Activated T-helper 1 cell treated with Interleukin-2 at 50 U/mL for 16 hours (primary cell): ENCODE results near the gene SMAD7.

Experiments used
- DNase-seq: peaks from one replicate; pipeline ENCODE4 v3.0.0-alpha.2; 2020; ENCODE audit warnings: low read depth

The SMAD7 gene

DNA sequence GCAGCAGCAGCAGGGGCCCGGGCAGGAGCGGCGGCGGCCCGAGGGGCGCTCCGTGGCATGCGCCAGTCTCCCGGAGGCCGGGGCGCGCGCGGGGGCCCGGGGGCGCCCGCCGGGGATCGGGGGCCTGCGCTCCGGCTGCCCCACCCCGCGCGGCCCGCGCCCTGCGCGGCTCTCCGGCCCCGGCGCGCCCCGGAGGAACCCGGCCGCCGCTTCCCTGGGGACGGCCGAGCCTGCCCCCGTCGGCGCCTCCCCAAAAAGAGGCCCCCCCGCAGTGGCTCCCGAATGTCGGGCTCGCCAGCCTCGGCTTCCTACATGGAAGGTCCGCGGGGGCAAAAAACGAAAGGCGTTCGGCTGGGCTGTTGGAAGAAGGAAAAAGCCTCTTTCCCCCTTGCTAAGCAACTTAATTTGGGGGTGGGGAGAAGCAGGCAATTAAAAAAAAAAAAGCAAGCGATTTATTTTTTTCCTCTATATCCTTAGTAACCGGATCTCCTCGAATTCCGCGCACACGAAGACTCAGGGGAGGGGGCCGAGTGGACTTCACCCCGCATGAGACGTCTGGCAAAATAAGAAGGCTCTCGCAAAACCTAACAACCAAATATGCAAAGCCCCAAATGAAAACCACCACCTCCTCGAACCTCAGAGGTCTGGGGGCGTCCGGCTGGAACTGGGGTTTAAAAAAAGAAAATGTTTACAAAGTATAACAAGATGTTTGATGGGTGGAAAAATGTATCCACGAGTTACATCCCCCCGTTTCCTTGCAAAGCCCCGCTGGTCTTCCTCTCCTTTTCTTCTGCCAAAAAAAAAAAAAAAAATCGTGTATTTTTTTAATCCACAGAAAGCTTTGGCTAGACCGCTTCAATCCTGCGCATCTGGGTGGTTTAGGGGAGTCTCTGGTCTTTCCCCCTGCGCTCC, at the start of gene SMAD7:
SMAD7 (minus strand) TSS at position 430 of the 912 bp plus-strand sequence. CDS start 541 bp downstream, outside the sequence.
- no peak for DNase-seq

DNA sequence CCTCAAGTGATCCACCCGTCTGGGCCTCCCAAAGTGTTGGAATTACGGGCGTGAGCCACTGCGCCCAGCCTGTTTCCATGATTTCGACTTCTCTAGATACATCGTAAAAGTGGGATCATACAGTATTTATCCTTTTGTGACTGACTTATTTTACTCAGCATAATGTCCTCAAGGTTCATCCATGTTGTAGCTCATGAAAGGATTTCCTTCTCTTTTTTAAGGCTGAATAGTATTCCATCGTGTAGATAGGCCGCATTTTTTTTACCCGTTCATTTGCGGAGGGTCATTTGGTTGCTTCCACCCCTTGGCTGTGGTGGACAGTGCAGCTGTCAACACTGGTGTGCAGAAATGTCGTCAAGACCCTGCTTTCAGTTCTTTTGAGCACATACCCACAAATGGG, 48.8 kb upstream of the SMAD7 start:
- DNase-seq: no peak

DNA sequence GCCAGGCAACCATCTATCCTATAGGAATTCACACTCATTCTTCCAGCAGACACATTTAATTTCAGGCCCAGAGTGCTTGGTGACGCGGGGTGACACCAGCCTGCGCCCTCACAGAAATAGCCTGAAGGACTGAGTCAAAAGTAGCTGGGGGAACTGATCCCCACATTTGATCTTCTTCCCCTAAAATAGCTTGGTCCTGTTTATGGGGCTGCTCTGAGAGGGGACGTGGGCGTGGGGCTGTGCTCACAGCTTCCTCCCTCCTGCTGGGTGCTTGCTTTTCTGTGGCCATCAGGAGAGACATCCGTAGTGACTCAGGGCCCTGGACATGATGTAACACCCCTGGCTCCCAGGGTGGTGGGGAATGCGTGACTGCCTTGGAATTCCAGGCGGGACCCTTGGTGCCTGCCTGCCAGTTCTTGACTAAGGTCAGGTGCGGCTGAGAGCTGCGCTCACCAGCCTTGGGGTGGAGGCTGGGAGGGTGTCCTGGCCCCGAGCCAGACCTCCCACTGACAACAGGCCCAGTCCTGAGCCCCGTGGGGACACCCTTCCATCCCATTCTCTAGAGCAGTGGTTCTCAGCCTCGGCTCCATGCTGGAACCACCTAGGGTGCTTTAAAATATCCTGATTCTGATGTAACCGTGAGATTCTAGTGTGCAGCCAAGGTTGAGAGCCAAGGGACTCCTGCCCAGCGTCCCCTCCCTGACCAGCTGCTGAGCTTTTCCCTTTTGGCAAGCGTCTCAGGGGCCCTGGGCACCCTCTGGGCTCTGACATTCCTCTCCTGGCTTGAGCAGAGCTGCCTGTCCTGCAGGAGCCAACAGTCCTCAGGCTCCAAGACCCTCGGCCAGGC, 47.4 kb upstream of the SMAD7 start:
- no peak for DNase-seq

DNA sequence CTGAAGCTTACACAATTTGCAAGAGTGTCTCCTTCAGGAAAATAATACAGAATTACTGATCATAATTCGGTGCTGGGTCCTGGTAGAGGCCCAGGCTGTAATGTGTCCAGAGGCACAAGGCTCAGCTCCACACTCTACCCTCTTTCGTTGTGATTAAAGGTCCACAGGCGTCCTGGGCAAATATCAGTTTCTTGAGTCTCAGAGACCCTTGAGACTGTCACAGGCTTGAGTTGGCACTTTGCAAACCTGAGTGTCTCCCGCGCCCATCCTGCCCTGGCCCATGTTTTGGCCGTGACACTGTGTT, 46.9 kb upstream of the SMAD7 start:
- no peak for DNase-seq

DNA sequence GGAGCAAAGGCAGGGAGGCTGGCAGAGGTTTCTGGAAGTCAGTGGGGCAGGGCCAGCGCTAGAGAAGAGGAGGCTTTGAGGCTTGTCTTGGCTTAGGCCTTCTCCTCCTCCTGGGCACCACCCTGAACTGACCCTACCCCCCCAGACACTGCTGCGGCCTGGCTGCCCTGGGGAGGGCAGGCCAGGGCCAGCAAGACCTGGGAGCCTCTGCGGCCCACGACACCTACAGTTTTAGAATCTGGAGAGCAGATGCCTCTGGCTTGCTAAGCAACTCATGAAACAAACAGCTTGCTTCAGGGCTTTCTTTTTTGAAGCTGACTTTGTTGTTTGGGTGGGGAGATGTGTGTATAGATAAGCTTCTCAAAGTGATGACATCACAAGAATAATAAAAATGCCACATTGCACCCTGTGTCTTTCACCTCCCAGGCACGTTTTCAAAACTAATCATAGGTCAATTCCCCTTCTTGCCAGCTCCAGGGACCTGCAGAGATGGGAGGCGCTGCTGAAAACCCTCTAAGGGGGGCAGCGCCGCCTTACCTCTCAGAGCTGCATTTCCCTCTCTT, 46.2 kb upstream of the SMAD7 start:
- DNase-seq: no peak

GRCh38 chr18:48996041-48996440, 45.3 kb upstream of the SMAD7 start:
- DNase-seq: no peak

DNA sequence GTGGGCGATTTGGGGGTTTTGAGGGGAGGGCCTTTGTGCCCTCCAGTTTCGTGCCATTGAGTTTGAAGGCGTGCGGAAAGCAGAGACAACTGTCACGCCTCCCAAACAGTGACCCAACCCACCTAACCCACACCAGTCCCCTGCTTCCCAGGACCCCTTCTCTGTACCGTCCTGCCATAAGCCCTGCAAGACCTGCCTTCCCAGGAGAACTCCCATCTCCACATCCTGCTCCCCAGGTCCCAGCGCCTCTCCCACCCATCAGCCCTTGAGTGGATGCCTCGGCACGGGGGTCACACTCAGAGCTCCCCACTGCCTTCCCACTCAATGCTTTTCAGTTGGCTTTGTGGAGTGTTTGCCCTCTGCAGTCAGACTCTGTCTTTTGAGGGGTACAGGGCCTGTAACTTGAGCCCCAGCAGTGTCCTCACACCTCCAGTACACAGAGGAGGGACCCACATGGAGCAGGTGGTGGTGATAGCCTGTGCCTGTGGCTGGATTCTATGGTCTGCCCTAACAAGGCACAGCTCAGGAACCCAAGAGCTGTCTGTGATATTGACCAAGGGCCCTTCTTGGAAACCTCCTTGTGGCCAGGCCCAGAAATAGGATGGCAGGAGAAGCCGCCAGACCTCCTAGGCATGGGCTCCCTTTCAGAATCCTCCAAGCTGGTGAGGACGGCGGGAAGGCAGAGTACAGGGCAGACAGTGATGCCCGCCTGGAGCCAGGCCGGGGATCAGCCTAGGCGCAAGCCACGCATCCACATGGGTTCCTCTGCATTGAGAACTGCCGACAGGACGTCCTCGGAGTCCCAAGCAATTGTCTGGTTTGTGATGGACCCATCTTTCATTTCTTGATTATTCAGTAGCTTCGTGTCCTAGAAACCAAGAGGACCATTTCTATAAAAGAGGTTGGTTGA, 44.4 kb upstream of the SMAD7 start:
- DNase-seq: no peak

GRCh38 chr18:48994044-48994651, 43.4 kb upstream of the SMAD7 start:
- no peak for DNase-seq

DNA sequence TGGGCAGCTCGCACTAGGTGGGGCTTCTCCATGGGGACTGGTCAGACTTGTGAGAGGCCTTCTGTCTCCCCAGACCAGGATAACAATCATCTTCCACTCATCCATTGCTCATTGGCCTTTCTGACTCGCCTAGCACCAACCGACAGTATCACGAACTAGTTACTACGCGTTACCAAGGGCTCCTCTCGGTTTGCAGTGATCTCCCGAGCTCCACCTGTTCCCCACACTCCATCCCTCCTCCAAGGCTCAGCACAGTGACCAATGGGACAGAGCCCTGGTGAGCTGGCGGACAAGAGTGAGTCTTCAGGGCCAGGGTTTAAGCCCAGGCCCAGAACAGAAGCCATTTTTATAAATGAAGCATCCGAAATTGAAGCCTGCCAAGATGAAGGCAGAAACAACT, 42.8 kb upstream of the SMAD7 start:
- DNase-seq: no peak

- DNase-seq: no peak
Observed at GRCh38 chr18:48992791-48993555, 42.2 kb upstream of the SMAD7 start.

DNA sequence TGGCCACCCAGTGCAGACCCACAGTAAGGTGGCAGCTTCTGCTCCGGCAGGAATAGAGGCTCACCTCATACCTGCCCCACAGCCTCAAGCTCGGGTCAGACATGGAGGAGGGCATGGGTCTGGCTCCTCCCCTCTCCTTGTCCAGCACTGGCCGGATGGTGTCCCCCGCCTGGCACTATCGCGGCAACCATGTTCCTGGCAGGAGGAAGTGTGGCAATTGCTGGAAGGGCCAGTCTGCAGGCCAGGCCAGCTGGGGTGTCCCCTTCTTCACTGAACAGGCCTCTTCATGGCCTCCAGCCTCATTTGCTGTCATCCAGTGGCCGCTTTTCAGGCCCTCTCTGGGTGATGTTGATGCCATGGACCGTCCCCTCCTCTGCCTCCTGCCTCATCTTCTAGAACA, 41.4 kb upstream of the SMAD7 start:
- DNase-seq: no peak

DNA sequence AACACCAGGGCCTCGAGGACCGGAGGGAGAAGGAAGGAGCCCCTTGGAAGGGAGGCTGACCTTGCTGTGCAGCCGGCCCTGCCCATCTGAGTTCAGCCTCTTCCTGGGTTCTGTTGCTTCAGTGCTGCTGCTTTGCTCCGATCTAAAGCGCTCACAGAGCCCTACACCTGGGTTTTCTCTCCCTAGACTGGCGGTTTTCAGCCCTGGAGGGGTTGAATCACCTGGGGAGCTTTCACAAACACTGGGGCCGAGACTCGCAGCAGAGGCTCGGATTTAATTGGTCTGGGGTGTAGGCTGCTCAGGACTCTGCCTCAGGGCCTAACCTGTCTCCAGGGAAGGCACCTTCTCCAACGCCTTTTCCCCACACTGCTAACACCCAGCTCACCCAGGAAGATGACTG, 40.9 kb upstream of the SMAD7 start:
- no peak for DNase-seq

- DNase-seq: no peak
Observed at GRCh38 chr18:48991319-48991660, 40.5 kb upstream of the SMAD7 start.

DNA sequence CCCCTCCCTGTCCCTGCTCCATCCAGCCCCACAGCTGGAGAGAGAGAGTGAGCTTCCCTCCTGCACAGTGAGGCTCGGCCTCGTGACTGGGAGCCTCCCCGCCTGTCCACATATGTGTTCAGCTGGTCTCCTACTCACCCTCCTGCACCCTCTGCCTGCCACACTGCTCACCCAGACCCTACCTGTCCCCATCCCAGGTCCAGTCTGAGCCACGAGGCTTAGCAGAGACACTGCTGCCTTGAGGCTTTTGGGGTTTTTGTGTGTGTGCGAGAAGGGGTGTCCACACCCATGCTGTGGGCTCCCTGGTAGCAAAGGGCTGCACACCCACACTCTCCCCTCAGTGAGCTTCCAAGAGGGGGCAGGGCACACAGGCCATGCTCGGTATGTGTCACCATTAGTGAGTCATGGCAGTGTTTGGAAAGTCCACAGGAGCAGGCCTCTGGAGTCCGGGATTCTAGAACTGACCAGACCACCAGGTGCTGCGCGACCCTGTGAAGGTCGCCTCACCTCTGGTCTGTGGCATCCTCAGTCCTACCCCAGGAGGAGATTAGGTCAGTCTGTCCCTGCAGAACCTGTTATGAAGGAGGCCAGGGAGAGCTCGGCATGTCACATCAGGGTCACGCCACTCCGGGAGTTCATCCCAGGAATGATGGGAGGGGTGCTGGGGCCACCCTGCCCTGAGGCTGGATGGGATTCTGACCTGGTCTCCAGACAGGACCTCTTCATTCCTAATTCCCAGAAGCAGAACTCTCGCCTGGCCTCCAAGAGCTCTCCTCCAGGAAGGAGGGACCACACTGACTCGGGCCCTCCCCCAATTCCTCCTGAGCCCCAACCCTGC, 39.9 kb upstream of the SMAD7 start:
- DNase-seq: no peak

DNA sequence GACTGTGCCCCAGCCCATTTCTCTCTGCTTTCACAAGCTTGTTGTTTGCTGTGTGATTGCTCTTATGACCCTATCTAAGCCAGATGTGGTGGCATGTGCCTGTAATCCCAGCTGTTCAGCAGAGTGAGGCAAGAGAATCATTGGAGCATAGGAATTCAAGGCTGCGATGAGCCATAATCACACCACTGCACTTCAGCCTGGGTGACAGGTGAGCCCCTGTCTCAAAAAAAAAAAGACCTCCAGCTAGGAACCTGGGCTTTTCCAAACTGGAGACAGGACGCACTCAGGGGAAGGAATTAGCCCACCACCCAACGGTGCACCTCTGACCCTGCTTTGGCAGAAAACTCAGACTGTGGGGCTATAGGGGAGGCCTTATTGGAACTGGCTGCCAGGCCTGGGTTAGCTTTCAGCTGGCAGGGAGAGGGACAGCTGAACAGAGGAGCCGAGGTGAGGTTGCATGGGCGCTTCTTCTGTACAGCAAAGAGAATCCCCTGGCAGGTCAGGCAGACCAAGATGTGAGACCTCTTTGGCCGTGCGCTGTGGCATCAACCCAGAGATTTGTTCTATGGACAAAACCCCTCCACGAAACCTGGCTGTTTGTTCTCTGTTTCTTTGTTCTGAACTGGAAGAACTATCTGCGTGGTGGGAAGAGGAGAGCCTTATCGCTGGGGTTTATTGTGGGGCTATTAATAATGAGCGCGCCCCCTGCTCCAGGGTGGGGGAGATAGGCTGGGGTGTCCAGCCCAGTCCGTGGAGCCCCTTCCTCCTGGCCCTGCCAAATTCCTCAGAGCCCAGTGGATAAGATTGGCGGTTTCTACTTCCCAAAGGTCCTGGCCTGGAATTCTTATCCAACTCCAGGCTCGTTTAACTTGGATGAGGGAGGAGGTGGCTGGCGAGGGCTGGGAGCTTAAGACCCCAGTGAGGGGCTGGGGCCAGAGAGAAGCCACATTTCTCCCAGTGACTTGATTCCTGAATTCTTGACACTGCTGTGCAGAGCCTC, 38.8 kb upstream of the SMAD7 start:
- DNase-seq: no peak

DNA sequence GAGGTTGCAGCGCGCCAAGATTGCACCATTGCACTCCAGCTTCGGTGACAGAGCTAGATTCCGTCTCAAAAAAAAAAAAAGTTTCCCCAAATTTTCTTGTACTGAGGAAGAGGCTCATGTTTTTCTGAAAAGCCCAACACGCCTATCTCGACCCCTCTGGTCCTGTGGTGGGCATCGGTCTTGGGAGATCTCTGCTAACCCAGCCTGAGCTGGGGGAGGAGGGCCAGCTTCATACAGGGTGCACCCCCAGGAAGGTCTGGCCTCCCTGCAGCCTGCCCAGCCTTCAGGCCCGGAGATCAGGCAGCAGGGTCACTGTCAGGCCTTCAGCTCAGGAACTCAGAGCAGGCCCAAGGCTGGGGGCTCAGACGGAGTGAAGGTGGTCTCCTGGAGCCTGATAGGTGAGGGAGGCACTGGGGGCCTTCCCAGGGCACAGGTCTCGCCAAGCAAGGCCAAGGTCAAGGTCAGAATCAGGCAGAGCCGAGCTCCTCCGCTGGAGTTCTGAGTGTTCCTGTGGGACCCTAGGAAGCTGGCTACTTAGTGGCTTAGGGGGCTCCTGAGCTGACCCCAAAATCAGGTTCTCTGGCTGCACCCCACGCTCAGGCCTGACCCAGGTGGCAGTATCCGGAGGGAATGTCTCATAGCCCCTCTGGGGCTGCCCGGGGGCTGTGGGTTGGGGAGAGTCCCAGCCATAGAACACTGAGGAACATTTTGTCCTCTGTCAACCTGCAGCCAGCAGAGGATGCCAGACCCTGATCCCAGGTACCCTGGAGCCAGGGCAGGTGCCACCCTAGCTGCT, 37.9 kb upstream of the SMAD7 start:
- no peak for DNase-seq

DNA sequence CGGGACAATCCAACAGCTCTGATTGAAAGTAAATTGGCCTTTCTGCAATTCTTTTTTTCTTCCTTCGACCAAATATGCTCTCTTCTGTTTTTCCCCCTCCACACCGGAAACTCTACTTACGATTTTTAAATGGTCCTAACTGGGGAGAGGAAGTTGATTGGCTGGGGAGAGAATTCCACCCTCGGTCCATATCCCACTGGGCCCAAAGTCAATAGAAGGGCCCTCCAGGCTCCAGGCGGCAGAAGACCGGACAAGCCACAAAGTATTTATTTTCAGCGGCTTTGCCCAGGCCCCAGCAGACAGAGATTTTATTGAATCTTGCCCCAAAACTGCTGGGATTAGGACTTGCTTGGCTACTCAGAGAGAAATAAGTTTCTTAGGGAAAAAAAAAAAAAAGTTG, 37.1 kb upstream of the SMAD7 start:
- no peak for DNase-seq
